OCI-LY7 (cell line): ENCODE measurements around the gene COL23A1. TPM values are rescaled to one million over a fixed set of nuclear protein-coding genes. Genes with fewer than 3 reads are reported as not detected.

Source experiments
- BruUV-seq: library from RNA; stranded (reverse); fragments of 400-500 nt; replicated peaks from 2 replicates; lab custom pipeline; 2021; lab: Mats Ljungman, UMichigan
- CTCF ChIA-PET: fragments of 300-600 bp; sonication (Branson Sonifier 250); formaldehyde crosslinking; loops from one replicate; lab custom pipeline; 2022; ENCODE audit warnings: antibody characterized with exemption; ENCODE audit not compliant: unreplicated experiment; lab: Charles Lee
- POLR2A ChIA-PET: fragments of 300-600 bp; sonication (Branson Sonifier 250); formaldehyde crosslinking; loops from one replicate; lab custom pipeline; 2022; ENCODE audit warnings: antibody characterized with exemption; lab: Charles Lee
- DNase-seq: peaks from one replicate; pipeline ENCODE4 v3.0.0-alpha.2; 2015; ENCODE audit warnings: low spot score
- H2AFZ ChIP-seq: fragments of 200-600 bp; sonication (generic), shearing (Covaris generic); 2 replicates; pipeline ENCODE4 v1.6.1; 2014; ENCODE audit warnings: mild to moderate bottlenecking, antibody characterized with exemption, low read length, moderate library complexity
- H3K27ac ChIP-seq: fragments of 200-600 bp; sonication (generic); 2 replicates; pipeline ENCODE4 v1.5.1; 2014; ENCODE audit warnings: mixed run types, low read depth, mild to moderate bottlenecking, moderate library complexity, low read length, inconsistent platforms; ENCODE audit not compliant: poor library complexity, severe bottlenecking
- H3K36me3 ChIP-seq: fragments of 200-600 bp; sonication (generic); 2 replicates; pipeline ENCODE4 v1.6.1; 2014; ENCODE audit warnings: mild to moderate bottlenecking, antibody characterized with exemption, low read length, moderate library complexity, mixed read lengths; ENCODE audit not compliant: insufficient read depth
- H3K4me1 ChIP-seq: fragments of 200-600 bp; sonication (generic); 2 replicates; pipeline ENCODE4 v1.5.1; 2014; ENCODE audit warnings: mild to moderate bottlenecking, low read length; ENCODE audit not compliant: insufficient read depth, poor library complexity, severe bottlenecking
- H3K4me2 ChIP-seq: fragments of 200-600 bp; sonication (generic); 2 replicates; pipeline ENCODE4 v1.6.1; 2014; ENCODE audit warnings: mild to moderate bottlenecking, low read length
- H3K4me3 ChIP-seq: fragments of 200-600 bp; sonication (generic); 2 replicates; pipeline ENCODE4 v1.5.1; 2014; ENCODE audit warnings: mild to moderate bottlenecking, low read depth, low read length; ENCODE audit not compliant: poor library complexity, severe bottlenecking
- H3K79me2 ChIP-seq: fragments of 200-600 bp; sonication (generic); 2 replicates; pipeline ENCODE4 v1.6.1; 2016; ENCODE audit warnings: low read depth, mild to moderate bottlenecking, low read length, moderate library complexity, mixed read lengths; ENCODE audit not compliant: insufficient read depth
- H3K9me2 ChIP-seq: fragments of 200-600 bp; sonication (generic); 2 replicates; pipeline ENCODE4 v1.6.1; 2016; ENCODE audit warnings: mild to moderate bottlenecking, low read length, mixed read lengths; ENCODE audit not compliant: insufficient read depth
- H3K9me3 ChIP-seq: fragments of 200-600 bp; sonication (generic); 2 replicates; pipeline ENCODE4 v1.6.1; 2014; ENCODE audit warnings: mild to moderate bottlenecking, mixed run types, low read length, mixed read lengths
- H4K20me1 ChIP-seq: fragments of 200-600 bp; sonication (generic); 2 replicates; pipeline ENCODE4 v1.6.1; 2014; ENCODE audit warnings: mild to moderate bottlenecking, antibody characterized with exemption, low read length, moderate library complexity, mixed read lengths; ENCODE audit not compliant: insufficient read depth
- EZH2phosphoT487 ChIP-seq: fragments of 200-600 bp; sonication (generic); IDR thresholded peaks from 2 replicates; pipeline ENCODE4 v1.6.1; 2018; ENCODE audit warnings: low read depth, borderline replicate concordance, mild to moderate bottlenecking, mixed run types, antibody characterized with exemption, low read length, moderate library complexity, mixed read lengths
- intact Hi-C: fragments of 100-400 bp; cut with micrococcal nuclease; formaldehyde crosslinking; loops from one replicate; pipeline ENCODE4 v1.10.0; 2022; ENCODE audit not compliant: unreplicated experiment
- total RNA-seq, 2 experiments: library from RNA; depleted of rRNA in 1 of 2; stranded (reverse); fragments of >200 nt in 1 of 2; shearing (Covaris generic) in 1 of 2; gene quantifications; 2 replicates each; pipeline ENCODE4 v1.2.3, GENCODE V29; 2014 to 2022
- TF ChIP-seq, protein P1 (sequence below): fragments of 200-600 bp; sonication (generic); conservative IDR thresholded peaks from 2 replicates; pipeline ENCODE4 v1.5.1; 2014; ENCODE audit warnings: mild to moderate bottlenecking, antibody characterized with exemption, low read length, moderate library complexity, mixed read lengths

Gene COL23A1
- total RNA-seq, 2 experiments from 2014 or later: 0.53 TPM; not detected in 1

GRCh38 chr5:178411083-178411482 is 179.1 kb downstream of the COL23A1 start:
- no TSS peak for BruUV-seq
- H3K36me3 ChIP-seq: no peaks in the 10 kb centered on the region
- POLR2A ChIA-PET: no interaction called here
- no peak overlapping the region for H3K4me2 ChIP-seq
- CTCF ChIA-PET: no interaction called here
- no peaks in the 10 kb centered on the region for H3K9me2 ChIP-seq
- no peak overlapping the region for H3K27ac ChIP-seq
- DNase-seq: no peak
- no peaks in the 10 kb centered on the region for H3K79me2 ChIP-seq
- no peaks in the 10 kb centered on the region for H4K20me1 ChIP-seq
- H3K4me1 ChIP-seq: no peaks in the 10 kb centered on the region
- H3K9me3 ChIP-seq: no peaks in the 10 kb centered on the region
- no peak overlapping the region for H3K4me3 ChIP-seq
- no peak overlapping the region for H2AFZ ChIP-seq
- intact Hi-C loops: no loop called here
- TF ChIP-seq, protein P1, sequence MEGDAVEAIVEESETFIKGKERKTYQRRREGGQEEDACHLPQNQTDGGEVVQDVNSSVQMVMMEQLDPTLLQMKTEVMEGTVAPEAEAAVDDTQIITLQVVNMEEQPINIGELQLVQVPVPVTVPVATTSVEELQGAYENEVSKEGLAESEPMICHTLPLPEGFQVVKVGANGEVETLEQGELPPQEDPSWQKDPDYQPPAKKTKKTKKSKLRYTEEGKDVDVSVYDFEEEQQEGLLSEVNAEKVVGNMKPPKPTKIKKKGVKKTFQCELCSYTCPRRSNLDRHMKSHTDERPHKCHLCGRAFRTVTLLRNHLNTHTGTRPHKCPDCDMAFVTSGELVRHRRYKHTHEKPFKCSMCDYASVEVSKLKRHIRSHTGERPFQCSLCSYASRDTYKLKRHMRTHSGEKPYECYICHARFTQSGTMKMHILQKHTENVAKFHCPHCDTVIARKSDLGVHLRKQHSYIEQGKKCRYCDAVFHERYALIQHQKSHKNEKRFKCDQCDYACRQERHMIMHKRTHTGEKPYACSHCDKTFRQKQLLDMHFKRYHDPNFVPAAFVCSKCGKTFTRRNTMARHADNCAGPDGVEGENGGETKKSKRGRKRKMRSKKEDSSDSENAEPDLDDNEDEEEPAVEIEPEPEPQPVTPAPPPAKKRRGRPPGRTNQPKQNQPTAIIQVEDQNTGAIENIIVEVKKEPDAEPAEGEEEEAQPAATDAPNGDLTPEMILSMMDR: no peak
- no peak for TF ChIP-seq EZH2phosphoT487

- CTCF ChIA-PET: no interaction called here
- TF ChIP-seq, protein P1: no peak
- no peak for TF ChIP-seq EZH2phosphoT487
These were observed 182.5 kb downstream of the COL23A1 start for GRCh38 chr5:178407646-178408045.

GRCh38 chr5:178404987-178405386 is 185.2 kb downstream of the COL23A1 start:
- POLR2A ChIA-PET: no interaction called here
- Histone ChIP-seq H2AFZ (no peak overlapping the region), H3K4me1 (no peaks in the 10 kb centered on the region), H3K9me3 (no peaks in the 10 kb centered on the region), H3K36me3 (no peaks in the 10 kb centered on the region), H3K9me2 (no peaks in the 10 kb centered on the region), H3K4me2 (no peak overlapping the region), H3K79me2 (no peaks in the 10 kb centered on the region), H3K27ac (no peak overlapping the region), H3K4me3 (no peak overlapping the region), H4K20me1 (no peaks in the 10 kb centered on the region)
- BruUV-seq: no TSS peak
- intact Hi-C loops: no loop called here
- DNase-seq: no peak
- CTCF ChIA-PET: no interaction called here
- TF ChIP-seq, protein P1: no peak
- no peak for TF ChIP-seq EZH2phosphoT487

More at GRCh38 chr5:178407646-178408045, 182.5 kb downstream of the COL23A1 start:
- intact Hi-C loops: no loop called here
- POLR2A ChIA-PET: no interaction called here
- H4K20me1 ChIP-seq: no peaks in the 10 kb centered on the region
- H3K9me2 ChIP-seq: no peaks in the 10 kb centered on the region
- H3K27ac ChIP-seq: no peak overlapping the region
- H3K4me3 ChIP-seq: no peak overlapping the region
- no peak overlapping the region for H2AFZ ChIP-seq
- H3K4me1 ChIP-seq: no peaks in the 10 kb centered on the region
- DNase-seq: no peak
- H3K36me3 ChIP-seq: no peaks in the 10 kb centered on the region
- H3K79me2 ChIP-seq: no peaks in the 10 kb centered on the region
- BruUV-seq: no TSS peak
- H3K4me2 ChIP-seq: no peak overlapping the region
- no peaks in the 10 kb centered on the region for H3K9me3 ChIP-seq
